ENCODE results near the gene SHCBP1L. TPM values are rescaled to one million over a fixed set of nuclear protein-coding genes. Genes with fewer than 3 reads are reported as not detected.
A peak's percentile ranks its signal among the peaks of the same experiment; 100 is the strongest.

Gene SHCBP1L
- total and polyA plus RNA-seq, 2 experiments from 2014 or later, result not detected

DNA sequence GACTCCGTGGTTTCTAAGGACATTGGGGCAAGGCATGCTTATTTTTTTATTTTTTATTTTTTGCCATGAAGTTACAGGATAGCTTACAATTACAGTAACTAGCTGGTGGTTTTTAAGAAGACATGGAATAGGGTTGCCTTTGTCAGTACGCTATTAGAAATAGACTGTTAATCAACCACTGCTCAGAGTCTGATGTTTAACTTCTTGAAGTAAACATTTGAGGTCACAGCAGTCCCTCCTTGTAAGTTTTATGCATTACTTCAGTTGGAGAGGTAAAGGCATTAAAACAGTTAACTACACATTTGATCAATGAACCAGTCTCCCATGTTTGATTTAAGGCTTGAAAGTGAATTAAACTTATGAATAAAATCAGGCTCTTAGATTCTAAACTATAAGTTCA, 19.3 kb upstream of the SHCBP1L start:
- TF ChIP-seq, protein P1, sequence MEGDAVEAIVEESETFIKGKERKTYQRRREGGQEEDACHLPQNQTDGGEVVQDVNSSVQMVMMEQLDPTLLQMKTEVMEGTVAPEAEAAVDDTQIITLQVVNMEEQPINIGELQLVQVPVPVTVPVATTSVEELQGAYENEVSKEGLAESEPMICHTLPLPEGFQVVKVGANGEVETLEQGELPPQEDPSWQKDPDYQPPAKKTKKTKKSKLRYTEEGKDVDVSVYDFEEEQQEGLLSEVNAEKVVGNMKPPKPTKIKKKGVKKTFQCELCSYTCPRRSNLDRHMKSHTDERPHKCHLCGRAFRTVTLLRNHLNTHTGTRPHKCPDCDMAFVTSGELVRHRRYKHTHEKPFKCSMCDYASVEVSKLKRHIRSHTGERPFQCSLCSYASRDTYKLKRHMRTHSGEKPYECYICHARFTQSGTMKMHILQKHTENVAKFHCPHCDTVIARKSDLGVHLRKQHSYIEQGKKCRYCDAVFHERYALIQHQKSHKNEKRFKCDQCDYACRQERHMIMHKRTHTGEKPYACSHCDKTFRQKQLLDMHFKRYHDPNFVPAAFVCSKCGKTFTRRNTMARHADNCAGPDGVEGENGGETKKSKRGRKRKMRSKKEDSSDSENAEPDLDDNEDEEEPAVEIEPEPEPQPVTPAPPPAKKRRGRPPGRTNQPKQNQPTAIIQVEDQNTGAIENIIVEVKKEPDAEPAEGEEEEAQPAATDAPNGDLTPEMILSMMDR (IDR thresholded peaks at IDR 0.05; ENCODE audit: low read depth, low read length), result no peak
- no peak for DNase-seq (ENCODE audit: low read depth in 1 of 2, low spot score in 1 of 2)
- no peak overlapping the region for H3K27ac ChIP-seq
- H3K4me1 ChIP-seq (ENCODE audit: low read depth), result peaks cover 8% of the 10 kb centered on the region
- H3K9me3 ChIP-seq (ENCODE audit: low read depth), result no peaks in the 10 kb centered on the region
- no peak overlapping the region for H3K4me3 ChIP-seq
- H3K27me3 ChIP-seq, result no peaks in the 10 kb centered on the region
- no peaks in the 10 kb centered on the region for H3K36me3 ChIP-seq

DNA sequence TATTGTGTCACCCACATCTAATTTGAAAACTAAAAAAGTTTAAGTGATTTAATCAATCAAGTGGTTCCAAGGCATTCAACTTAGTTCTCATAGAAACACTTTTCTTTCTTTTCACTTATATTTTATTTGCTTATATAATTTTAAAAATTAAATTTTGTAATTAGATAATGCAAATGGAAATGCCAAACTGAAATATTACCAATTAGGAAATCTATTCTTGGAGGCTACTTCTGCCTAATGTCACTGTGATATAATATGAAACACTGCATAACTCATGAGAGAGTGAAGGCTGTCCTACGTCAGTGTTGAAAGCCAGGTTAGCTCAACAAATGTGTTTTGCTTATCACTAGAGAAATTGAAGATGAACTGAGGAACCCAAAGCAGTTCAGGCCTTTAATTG, 18.3 kb upstream of the SHCBP1L start:
- peaks cover 8% of the 10 kb centered on the region for H3K4me1 ChIP-seq (ENCODE audit: low read depth)
- no peak overlapping the region for H3K4me3 ChIP-seq
- no peak for DNase-seq (ENCODE audit: low read depth in 1 of 2, low spot score in 1 of 2)
- H3K36me3 ChIP-seq, result no peaks in the 10 kb centered on the region
- TF ChIP-seq, protein P1 (IDR thresholded peaks at IDR 0.05; ENCODE audit: low read depth, low read length), result no peak
- H3K27me3 ChIP-seq, result no peaks in the 10 kb centered on the region
- H3K9me3 ChIP-seq (ENCODE audit: low read depth), result no peaks in the 10 kb centered on the region
- H3K27ac ChIP-seq, result no peak overlapping the region

DNA sequence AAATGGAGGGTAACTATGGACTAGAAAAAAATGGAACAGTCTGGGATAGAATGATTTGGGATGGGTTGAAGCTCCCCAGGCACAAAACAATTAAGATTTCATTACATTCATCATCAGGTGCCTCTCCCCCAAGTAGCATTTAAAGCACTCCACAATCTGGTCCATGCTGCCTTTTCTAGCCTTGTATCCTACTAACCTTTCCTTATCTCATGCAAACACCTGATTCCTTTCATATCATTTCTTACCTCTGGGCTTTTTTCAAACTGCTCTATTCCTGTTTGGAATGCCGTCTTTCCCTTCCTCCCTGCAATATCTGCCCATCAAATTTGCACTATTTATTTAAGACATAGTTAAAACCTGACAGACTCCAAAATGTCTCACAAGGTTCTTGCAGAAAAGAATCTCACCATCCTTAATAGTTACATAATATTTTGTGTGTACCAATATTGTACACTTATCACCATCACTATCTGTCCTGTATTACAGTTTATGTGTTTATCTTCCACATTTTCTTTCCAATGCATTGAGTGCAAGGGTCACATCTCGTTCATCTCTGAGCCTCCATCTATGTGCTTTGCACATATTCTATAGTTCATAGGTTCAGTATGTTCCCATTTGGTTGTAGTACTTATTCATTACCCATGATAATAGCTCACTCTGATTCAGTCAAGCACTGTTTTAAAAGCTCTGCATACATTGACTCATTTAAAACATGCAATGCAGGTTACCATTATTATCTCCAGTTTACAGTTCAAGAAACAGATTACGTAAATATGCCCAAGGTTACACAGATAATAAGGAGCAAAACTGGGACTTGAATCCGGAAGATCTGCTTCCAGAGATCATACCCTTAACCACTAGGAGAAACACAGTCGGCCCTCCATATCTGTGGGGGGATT, 16.1 kb upstream of the SHCBP1L start:
- peak in 1 of 2 donors; percentile 9 for DNase-seq (ENCODE audit: low read depth in 1 of 2, low spot score in 1 of 2)
- TF ChIP-seq, protein P1 (IDR thresholded peaks at IDR 0.05; ENCODE audit: low read depth, low read length), result no peak
- Histone ChIP-seq H3K27me3 (no peaks in the 10 kb centered on the region), H3K36me3 (no peaks in the 10 kb centered on the region), H3K4me3 (no peak overlapping the region), H3K4me1 (ENCODE audit: low read depth) (peaks cover 8% of the 10 kb centered on the region), H3K27ac (no peak overlapping the region), H3K9me3 (ENCODE audit: low read depth) (no peaks in the 10 kb centered on the region)

DNA sequence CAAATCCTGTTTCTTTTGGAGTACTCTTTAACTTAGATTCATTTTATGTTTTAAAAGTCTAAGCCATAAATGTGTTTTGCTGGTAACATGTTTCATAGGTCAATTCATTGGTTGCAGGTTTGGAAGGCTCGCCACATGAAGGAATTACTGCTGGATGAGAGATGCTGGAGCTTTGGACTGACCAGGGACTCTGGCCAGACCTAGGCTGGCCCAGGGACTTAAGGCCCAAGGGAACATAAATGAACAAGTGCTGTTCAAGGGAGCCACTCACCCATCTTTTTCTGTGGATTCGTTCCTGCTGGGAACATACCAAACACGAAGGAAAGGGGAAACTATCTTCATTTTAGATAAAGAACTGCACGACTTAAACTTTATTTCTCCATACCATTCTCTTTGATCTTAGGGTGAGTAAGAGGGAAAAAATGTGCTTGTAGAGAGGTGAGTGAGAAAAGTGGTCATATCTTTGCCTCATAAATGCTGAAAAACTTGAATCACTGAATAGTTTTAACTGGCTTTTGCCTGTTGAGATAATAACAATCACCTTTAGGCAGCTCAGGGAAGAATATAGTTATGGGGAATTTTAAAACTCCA, 15.3 kb upstream of the SHCBP1L start:
- Histone ChIP-seq H3K36me3 (no peaks in the 10 kb centered on the region), H3K4me1 (ENCODE audit: low read depth) (peaks cover 8% of the 10 kb centered on the region), H3K9me3 (ENCODE audit: low read depth) (no peaks in the 10 kb centered on the region), H3K4me3 (no peak overlapping the region), H3K27me3 (no peaks in the 10 kb centered on the region), H3K27ac (no peak overlapping the region)
- peak in 1 of 2 donors; percentile 12 for DNase-seq (ENCODE audit: low read depth in 1 of 2, low spot score in 1 of 2)
- TF ChIP-seq, protein P1 (IDR thresholded peaks at IDR 0.05; ENCODE audit: low read depth, low read length), result no peak

DNA sequence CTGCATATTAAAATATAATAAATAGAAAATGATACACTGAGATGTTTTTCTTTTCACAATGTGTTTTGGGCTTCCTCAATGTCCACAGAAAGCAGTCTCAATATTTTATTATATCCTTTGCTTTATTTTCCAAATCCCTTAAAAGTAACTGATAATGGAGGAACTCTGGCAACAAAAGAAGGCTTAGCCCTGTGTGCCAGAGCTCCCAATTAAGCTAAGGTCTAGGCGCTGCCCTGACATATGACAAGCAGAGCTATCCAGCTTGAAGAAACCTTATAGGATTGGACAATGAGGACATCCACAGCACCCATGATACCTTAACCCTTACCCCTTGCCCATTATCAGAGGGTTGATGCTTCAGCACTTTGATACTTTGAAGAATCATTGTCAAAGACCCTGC, 12.9 kb upstream of the SHCBP1L start:
- Histone ChIP-seq H3K4me3 (no peak overlapping the region), H3K27me3 (no peaks in the 10 kb centered on the region), H3K9me3 (ENCODE audit: low read depth) (no peaks in the 10 kb centered on the region), H3K36me3 (no peaks in the 10 kb centered on the region), H3K27ac (no peak overlapping the region), H3K4me1 (ENCODE audit: low read depth) (no peaks in the 10 kb centered on the region)
- DNase-seq (ENCODE audit: low read depth in 1 of 2, low spot score in 1 of 2), result no peak
- TF ChIP-seq, protein P1 (IDR thresholded peaks at IDR 0.05; ENCODE audit: low read depth, low read length), result no peak
